PC-9 (cell line): Measurements from ENCODE around the gene SLK.

Experiments used
- CTCF ChIP-seq: fragments of 200-600 bp; sonication (generic); conservative IDR thresholded peaks from 2 replicates; pipeline ENCODE4 v1.6.1; 2017; ENCODE audit warnings: mixed run types, antibody characterized with exemption, mild to moderate bottlenecking, moderate library complexity
- EZH2 ChIP-seq: fragments of 200-600 bp; sonication (generic); IDR thresholded peaks from 2 replicates; pipeline ENCODE4 v1.8.0; 2017; ENCODE audit warnings: antibody characterized with exemption, low read depth

GRCh38 chr10:103980288-103980906 is 13.5 kb downstream of the SLK start:
- TF ChIP-seq CTCF (no peak), EZH2 (no peak)
